ENCODE measurements around the gene NOL3. TPM values are rescaled to one million over a fixed set of nuclear protein-coding genes. Genes with fewer than 3 reads are reported as not detected.

NOL3 gene
- total and polyA plus RNA-seq, 9 of the 15 experiments (the other 6 are each of a cell fraction or from before 2014, with no cell fraction given) = 0.45 to 14.0 (median 5.4) TPM

DNA sequence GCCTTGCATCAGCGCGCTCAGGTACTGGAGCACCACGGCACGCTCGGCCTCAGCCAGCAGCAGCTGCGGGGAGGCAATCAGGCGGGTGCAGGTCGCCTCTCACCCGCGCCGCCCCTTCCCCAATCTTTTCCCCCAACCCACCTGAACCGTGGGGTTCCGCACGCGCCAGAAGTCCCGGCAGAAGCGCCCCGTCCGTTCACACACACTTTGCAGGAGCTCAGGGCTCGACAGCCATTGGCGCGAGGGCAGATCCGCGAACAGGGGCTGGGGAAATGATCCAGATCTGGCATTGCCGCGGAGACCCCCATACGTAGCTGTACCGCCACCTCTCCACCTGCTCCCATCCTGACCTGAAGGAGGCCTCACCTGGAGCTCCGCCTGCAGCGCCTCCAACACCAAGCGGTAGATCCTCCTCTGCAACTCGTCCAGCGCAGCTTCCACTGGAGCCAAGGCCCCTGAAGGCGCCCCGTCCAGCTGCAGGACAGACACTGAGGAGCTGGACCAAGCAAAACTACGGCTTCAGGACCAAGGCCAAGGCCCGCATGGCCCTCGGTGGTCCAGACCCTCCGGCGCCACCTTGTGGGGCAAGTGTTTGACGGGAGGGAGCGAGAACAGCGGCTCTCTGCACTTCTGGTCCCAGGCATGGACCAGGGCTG lies 14.8 kb downstream of the NOL3 start (continued):
- TF ChIP-seq, protein P1, sequence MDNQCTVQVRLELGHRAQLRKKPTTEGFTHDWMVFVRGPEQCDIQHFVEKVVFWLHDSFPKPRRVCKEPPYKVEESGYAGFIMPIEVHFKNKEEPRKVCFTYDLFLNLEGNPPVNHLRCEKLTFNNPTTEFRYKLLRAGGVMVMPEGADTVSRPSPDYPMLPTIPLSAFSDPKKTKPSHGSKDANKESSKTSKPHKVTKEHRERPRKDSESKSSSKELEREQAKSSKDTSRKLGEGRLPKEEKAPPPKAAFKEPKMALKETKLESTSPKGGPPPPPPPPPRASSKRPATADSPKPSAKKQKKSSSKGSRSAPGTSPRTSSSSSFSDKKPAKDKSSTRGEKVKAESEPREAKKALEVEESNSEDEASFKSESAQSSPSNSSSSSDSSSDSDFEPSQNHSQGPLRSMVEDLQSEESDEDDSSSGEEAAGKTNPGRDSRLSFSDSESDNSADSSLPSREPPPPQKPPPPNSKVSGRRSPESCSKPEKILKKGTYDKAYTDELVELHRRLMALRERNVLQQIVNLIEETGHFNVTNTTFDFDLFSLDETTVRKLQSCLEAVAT (IDR thresholded peaks at IDR 0.05) = 0 out of 4 replicates have a peak, but pooled peaks of 1 of the 2 experiments have one; percentile 56
- TF ChIP-seq, protein P2, sequence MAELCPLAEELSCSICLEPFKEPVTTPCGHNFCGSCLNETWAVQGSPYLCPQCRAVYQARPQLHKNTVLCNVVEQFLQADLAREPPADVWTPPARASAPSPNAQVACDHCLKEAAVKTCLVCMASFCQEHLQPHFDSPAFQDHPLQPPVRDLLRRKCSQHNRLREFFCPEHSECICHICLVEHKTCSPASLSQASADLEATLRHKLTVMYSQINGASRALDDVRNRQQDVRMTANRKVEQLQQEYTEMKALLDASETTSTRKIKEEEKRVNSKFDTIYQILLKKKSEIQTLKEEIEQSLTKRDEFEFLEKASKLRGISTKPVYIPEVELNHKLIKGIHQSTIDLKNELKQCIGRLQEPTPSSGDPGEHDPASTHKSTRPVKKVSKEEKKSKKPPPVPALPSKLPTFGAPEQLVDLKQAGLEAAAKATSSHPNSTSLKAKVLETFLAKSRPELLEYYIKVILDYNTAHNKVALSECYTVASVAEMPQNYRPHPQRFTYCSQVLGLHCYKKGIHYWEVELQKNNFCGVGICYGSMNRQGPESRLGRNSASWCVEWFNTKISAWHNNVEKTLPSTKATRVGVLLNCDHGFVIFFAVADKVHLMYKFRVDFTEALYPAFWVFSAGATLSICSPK (IDR thresholded peaks at IDR 0.05; ENCODE audit: borderline replicate concordance) = no peak
- no peak for TF ChIP-seq PTBP1 (IDR thresholded peaks at IDR 0.05; ENCODE audit: low read depth, low read length)
- no peak for TF ChIP-seq ZNF133 (CRISPR knock-in tag; IDR thresholded peaks at IDR 0.05)
- TF ChIP-seq GATAD2A (IDR thresholded peaks at IDR 0.05) = no peak
- TF ChIP-seq, protein P3, sequence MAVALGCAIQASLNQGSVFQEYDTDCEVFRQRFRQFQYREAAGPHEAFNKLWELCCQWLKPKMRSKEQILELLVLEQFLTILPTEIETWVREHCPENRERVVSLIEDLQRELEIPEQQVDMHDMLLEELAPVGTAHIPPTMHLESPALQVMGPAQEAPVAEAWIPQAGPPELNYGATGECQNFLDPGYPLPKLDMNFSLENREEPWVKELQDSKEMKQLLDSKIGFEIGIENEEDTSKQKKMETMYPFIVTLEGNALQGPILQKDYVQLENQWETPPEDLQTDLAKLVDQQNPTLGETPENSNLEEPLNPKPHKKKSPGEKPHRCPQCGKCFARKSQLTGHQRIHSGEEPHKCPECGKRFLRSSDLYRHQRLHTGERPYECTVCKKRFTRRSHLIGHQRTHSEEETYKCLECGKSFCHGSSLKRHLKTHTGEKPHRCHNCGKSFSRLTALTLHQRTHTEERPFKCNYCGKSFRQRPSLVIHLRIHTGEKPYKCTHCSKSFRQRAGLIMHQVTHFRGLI (CRISPR knock-in tag; IDR thresholded peaks at IDR 0.05) = no peak
- TF ChIP-seq MED1 (CRISPR knock-in tag; IDR thresholded peaks at IDR 0.05; ENCODE audit: borderline replicate concordance) = no peak
- TF ChIP-seq KHSRP (IDR thresholded peaks at IDR 0.05) = no peak
- TF ChIP-seq STAG1 (CRISPR knock-in tag; IDR thresholded peaks at IDR 0.05; ENCODE audit: borderline replicate concordance) = peak; percentile 76; the same call in 1 of the 2 replicates
- no peak for TF ChIP-seq KLF13 (tag; IDR thresholded peaks at IDR 0.05; ENCODE audit: borderline replicate concordance, low read depth)
- TF ChIP-seq DDX20 (tag; IDR thresholded peaks at IDR 0.05; ENCODE audit: low read depth) = no peak
- TF ChIP-seq SMARCA5 (IDR thresholded peaks at IDR 0.05) = no peak
- TF ChIP-seq, protein P4, sequence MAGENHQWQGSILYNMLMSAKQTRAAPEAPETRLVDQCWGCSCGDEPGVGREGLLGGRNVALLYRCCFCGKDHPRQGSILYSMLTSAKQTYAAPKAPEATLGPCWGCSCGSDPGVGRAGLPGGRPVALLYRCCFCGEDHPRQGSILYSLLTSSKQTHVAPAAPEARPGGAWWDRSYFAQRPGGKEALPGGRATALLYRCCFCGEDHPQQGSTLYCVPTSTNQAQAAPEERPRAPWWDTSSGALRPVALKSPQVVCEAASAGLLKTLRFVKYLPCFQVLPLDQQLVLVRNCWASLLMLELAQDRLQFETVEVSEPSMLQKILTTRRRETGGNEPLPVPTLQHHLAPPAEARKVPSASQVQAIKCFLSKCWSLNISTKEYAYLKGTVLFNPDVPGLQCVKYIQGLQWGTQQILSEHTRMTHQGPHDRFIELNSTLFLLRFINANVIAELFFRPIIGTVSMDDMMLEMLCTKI (IDR thresholded peaks at IDR 0.05; ENCODE audit: partially characterized antibody) = no peak
- TF ChIP-seq ZNF282 (CRISPR knock-in tag; IDR thresholded peaks at IDR 0.05) = peak; percentile 74
- TF ChIP-seq, protein P5, sequence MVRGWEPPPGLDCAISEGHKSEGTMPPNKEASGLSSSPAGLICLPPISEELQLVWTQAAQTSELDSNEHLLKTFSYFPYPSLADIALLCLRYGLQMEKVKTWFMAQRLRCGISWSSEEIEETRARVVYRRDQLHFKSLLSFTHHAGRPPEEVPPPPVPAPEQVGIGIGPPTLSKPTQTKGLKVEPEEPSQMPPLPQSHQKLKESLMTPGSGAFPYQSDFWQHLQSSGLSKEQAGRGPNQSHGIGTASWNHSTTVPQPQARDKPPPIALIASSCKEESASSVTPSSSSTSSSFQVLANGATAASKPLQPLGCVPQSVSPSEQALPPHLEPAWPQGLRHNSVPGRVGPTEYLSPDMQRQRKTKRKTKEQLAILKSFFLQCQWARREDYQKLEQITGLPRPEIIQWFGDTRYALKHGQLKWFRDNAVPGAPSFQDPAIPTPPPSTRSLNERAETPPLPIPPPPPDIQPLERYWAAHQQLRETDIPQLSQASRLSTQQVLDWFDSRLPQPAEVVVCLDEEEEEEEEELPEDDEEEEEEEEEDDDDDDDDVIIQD (CRISPR knock-in tag; IDR thresholded peaks at IDR 0.05) = no peak
- TF ChIP-seq TAF1 (IDR thresholded peaks at IDR 0.05; ENCODE audit: control insufficient read depth, extremely low read depth, insufficient read depth, low read length, severe bottlenecking) = no peak
- TF ChIP-seq, protein P6, sequence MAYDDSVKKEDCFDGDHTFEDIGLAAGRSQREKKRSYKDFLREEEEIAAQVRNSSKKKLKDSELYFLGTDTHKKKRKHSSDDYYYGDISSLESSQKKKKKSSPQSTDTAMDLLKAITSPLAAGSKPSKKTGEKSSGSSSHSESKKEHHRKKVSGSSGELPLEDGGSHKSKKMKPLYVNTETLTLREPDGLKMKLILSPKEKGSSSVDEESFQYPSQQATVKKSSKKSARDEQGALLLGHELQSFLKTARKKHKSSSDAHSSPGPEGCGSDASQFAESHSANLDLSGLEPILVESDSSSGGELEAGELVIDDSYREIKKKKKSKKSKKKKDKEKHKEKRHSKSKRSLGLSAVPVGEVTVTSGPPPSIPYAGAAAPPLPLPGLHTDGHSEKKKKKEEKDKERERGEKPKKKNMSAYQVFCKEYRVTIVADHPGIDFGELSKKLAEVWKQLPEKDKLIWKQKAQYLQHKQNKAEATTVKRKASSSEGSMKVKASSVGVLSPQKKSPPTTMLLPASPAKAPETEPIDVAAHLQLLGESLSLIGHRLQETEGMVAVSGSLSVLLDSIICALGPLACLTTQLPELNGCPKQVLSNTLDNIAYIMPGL (CRISPR knock-in tag; IDR thresholded peaks at IDR 0.05) = peak; percentile 96; the same call in 1 of the 2 replicates
- no peak for TF ChIP-seq SLC30A9 (CRISPR knock-in tag; IDR thresholded peaks at IDR 0.05)
- peak; percentile 99 for TF ChIP-seq EHMT2 (IDR thresholded peaks at IDR 0.05)
